A375 (cell line): ENCODE measurements around the gene LBH. TPM values are rescaled to one million over a fixed set of nuclear protein-coding genes. Genes with fewer than 3 reads are reported as not detected.

ENCODE experiments used
- small RNA-seq: library from RNA; depleted of rRNA; stranded (forward); fragments of <200 nt; gene quantifications from one replicate; pipeline ENCODE3, GENCODE V24; 2014
- total RNA-seq: library from RNA; depleted of rRNA; stranded (reverse); fragments of >200 nt; shearing (Covaris generic); gene quantifications from 2 replicates; pipeline ENCODE4 v1.2.3, GENCODE V29; 2014; rRNA removed

Gene LBH
- 1.0 and 1.8 TPM in 2 replicates for total RNA-seq

DNA sequence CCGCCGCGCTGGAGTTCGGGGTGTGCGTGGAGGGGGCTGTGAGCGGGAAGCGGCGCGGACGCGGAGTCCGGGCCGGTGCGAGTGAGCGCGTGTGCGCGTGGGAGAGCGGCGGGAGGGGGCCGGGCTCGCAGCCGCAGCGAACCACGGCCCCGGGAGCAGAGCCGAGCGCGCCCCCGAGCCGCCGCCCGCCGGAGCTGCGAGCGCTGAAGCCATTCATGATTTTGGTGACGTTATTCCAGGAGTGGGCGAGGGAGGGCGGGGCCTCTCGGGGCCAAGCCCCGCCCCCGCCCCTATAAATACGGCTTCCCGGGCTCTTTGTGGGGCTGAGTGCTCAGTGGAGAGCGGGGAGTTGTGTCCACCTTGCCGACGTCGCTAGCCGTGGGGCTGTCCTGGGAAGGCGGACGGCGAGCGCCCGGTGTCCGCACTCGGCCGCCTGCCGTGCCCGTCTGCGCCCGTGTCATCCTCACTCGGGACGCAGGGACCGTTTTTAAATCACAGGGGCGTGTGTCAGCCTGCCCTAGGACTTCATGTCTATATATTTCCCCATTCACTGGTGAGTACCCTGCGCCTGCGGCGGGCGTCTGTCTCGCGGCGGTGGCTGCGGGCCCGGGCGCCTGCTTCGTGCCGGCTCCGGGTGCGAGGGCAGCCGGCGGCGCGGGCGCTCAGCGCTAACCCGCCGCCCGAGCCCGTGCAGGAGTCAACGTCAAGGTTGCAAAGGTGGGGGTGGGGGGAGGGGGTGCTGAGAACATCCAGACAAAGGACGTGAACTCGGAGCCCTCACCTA, at the start of gene LBH:
LBH (plus strand) TSS at position 323 of the 784 bp plus-strand sequence; CDS start at position 528, 205 bp downstream.

Small RNAs within 50 kb of the gene (small RNA-seq; reads per million reads assigned to genes)
- not detected for gene SNORA10B

Other genes starting within 250 kb of the LBH start
- 26.4 and 35.0 TPM in 2 replicates for gene YPEL5, start 84.5 kb upstream of the LBH start, total RNA-seq
- 11.5 and 12.5 TPM in 2 replicates for gene LCLAT1, start 215.7 kb downstream of the LBH start, total RNA-seq